ENCODE results near the gene MTPN. TPM values are rescaled to one million over a fixed set of nuclear protein-coding genes. Genes with fewer than 3 reads are reported as not detected.

MTPN gene
- total RNA-seq, 1 donor from 2014 or later = 170 TPM

DNA sequence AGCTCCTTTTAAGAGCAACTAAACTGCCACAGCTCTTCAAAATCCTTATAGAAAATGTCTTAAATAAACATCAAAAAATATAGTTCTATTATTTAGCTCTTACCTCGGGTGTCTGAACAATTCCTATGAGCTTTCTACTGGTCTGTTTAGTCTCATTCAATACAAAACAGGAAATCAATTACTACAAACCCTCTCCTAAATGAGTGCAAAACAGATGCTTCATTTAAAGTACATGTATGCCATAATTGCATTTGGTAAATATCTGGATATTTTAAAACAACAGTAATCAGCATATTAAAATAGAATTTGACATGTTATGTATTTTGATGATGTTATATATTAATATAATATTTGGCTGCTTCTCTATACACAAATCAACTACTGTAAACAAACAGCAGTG is 38.5 kb upstream of the MTPN start:
- Mint-ChIP-seq H3K27me3 (ENCODE audit: insufficient read depth, low read depth) (peaks cover 6% of the 10 kb centered on the region), H3K4me3 (no peak overlapping the region), H3K36me3 (no peaks in the 10 kb centered on the region), H3K27ac (no peak overlapping the region), H3K4me1 (no peaks in the 10 kb centered on the region), H3K9me3 (no peaks in the 10 kb centered on the region)
- Histone ChIP-seq H3K79me2 (ENCODE audit: low read depth) (no peaks in the 10 kb centered on the region), H4K20me1 (ENCODE audit: low read depth) (no peaks in the 10 kb centered on the region), H3K27me3 (no peaks in the 10 kb centered on the region), H3K4me2 (no peak overlapping the region), H3K4me3 (no peak overlapping the region), H3K9ac (no peak overlapping the region), H3F3A (ENCODE audit: low read depth) (no peaks in the 10 kb centered on the region), H3K4me1 (no peaks in the 10 kb centered on the region), H3K9me3 (ENCODE audit: low read depth) (no peaks in the 10 kb centered on the region), H3K36me3 (no peaks in the 10 kb centered on the region), H2AFZ (replicated peaks) (no peak overlapping the region), H3K27ac (no peak overlapping the region)
- no peak for TF ChIP-seq EZH2phosphoT487 (IDR thresholded peaks at IDR 0.05)
- no peak for DNase-seq (ENCODE audit: low spot score)

DNA sequence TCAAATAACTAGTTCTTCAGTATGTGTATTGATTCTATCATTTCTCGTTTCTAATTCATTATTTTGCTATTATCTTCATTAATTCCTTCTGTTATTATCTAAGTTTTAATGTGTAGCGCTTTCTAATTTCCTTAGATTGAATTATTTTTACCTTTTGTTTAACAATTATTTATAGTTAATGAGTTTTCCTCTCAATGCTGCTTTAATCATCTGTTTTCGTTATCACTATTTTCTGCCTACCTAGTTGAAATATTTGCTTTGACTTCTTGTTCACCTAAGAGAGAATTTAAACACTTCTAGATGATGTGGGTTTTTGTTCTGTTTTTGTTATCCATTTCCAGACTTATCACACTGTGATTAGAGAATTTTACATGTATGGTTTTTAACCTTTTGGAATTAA is 37.5 kb upstream of the MTPN start:
- H3K9ac ChIP-seq = no peak overlapping the region
- no peaks in the 10 kb centered on the region for H4K20me1 ChIP-seq (ENCODE audit: low read depth)
- no peak overlapping the region for H3K27ac ChIP-seq
- H2AFZ ChIP-seq (replicated peaks) = no peak overlapping the region
- TF ChIP-seq EZH2phosphoT487 (IDR thresholded peaks at IDR 0.05) (no peak), EZH2 (IDR thresholded peaks at IDR 0.05) (no peak)
- TF ChIP-seq, protein P1, sequence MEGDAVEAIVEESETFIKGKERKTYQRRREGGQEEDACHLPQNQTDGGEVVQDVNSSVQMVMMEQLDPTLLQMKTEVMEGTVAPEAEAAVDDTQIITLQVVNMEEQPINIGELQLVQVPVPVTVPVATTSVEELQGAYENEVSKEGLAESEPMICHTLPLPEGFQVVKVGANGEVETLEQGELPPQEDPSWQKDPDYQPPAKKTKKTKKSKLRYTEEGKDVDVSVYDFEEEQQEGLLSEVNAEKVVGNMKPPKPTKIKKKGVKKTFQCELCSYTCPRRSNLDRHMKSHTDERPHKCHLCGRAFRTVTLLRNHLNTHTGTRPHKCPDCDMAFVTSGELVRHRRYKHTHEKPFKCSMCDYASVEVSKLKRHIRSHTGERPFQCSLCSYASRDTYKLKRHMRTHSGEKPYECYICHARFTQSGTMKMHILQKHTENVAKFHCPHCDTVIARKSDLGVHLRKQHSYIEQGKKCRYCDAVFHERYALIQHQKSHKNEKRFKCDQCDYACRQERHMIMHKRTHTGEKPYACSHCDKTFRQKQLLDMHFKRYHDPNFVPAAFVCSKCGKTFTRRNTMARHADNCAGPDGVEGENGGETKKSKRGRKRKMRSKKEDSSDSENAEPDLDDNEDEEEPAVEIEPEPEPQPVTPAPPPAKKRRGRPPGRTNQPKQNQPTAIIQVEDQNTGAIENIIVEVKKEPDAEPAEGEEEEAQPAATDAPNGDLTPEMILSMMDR (IDR thresholded peaks at IDR 0.05) = no peak
- no peak overlapping the region for H3K4me3 Mint-ChIP-seq
- H3K4me3 ChIP-seq = no peak overlapping the region
- no peak overlapping the region for H3K27ac Mint-ChIP-seq
- H3F3A ChIP-seq (ENCODE audit: low read depth) = no peaks in the 10 kb centered on the region
- no peaks in the 10 kb centered on the region for H3K36me3 Mint-ChIP-seq
- peaks cover 6% of the 10 kb centered on the region for H3K27me3 Mint-ChIP-seq (ENCODE audit: insufficient read depth, low read depth)
- no peak for DNase-seq (ENCODE audit: low spot score)
- H3K4me1 ChIP-seq = no peaks in the 10 kb centered on the region
- no peaks in the 10 kb centered on the region for H3K27me3 ChIP-seq
- no peaks in the 10 kb centered on the region for H3K79me2 ChIP-seq (ENCODE audit: low read depth)
- H3K4me1 Mint-ChIP-seq = no peaks in the 10 kb centered on the region
- H3K4me2 ChIP-seq = no peak overlapping the region
- H3K9me3 Mint-ChIP-seq = no peaks in the 10 kb centered on the region
- H3K9me3 ChIP-seq (ENCODE audit: low read depth) = no peaks in the 10 kb centered on the region
- no peaks in the 10 kb centered on the region for H3K36me3 ChIP-seq

DNA sequence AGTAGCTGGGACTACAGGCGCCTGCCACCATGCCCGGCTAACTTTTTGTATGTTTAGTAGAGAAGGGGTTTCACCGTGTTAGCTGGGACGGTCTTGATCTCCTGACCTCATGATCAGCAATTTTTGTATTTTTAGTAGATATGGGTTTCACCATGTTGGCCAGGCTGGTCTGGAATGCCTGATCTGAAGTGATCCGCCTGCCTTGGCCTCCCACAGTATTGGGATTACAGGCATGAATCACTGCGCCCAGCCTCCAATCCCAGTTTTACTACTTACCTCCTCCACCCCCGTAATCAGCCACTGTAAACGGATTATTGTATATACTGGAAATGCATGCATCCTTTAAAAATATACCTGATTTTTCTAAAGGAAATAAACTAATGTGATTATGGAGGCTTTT is 35.1 kb upstream of the MTPN start:
- peak overlapping the region; percentile 54 for H2AFZ ChIP-seq (replicated peaks)
- H3K9ac ChIP-seq = no peak overlapping the region
- no peaks in the 10 kb centered on the region for H3K36me3 ChIP-seq
- Mint-ChIP-seq H3K4me3 (no peak overlapping the region), H3K27ac (no peak overlapping the region), H3K27me3 (ENCODE audit: insufficient read depth, low read depth) (peaks cover 2% of the 10 kb centered on the region), H3K36me3 (no peaks in the 10 kb centered on the region), H3K4me1 (no peaks in the 10 kb centered on the region), H3K9me3 (no peaks in the 10 kb centered on the region)
- no peaks in the 10 kb centered on the region for H3K9me3 ChIP-seq (ENCODE audit: low read depth)
- no peaks in the 10 kb centered on the region for H3K27me3 ChIP-seq
- no peak overlapping the region for H3K4me2 ChIP-seq
- H3F3A ChIP-seq (ENCODE audit: low read depth) = no peaks in the 10 kb centered on the region
- no peaks in the 10 kb centered on the region for H4K20me1 ChIP-seq (ENCODE audit: low read depth)
- no peaks in the 10 kb centered on the region for H3K4me1 ChIP-seq
- DNase-seq (ENCODE audit: low spot score) = no peak
- H3K27ac ChIP-seq = no peak overlapping the region
- H3K79me2 ChIP-seq (ENCODE audit: low read depth) = no peaks in the 10 kb centered on the region
- H3K4me3 ChIP-seq = no peak overlapping the region
- no peak for TF ChIP-seq EZH2phosphoT487 (IDR thresholded peaks at IDR 0.05)
- no peak for TF ChIP-seq EZH2 (IDR thresholded peaks at IDR 0.05)
- TF ChIP-seq, protein P1 (IDR thresholded peaks at IDR 0.05) = no peak

DNA sequence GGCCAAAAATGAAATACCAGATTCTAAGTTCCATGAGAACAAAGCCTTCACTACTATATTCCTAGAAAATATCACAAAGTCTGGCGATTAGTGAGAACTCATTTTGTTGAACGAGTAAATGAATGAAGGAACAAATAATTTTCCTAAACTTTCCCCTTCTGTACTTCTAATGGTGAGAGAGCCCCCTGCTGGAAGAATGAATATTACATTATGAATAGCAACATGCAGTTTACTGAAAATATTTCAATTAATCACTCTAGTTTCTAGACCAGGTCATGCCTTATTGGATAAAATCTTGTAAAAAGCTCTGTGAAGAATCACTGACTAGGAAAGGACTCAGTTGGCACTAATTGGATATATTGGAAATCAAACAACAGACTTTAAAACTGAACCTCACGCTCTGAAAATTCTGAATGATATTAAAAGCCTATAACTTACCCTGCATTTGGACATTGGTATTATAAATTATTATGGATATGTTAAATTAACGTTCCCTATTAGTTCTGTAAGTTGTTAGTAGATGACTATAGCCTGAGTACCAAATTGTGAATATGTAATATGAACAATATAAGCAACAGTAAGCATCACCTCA is 32.4 kb upstream of the MTPN start:
- no peaks in the 10 kb centered on the region for H3K9me3 Mint-ChIP-seq
- no peaks in the 10 kb centered on the region for H3K36me3 Mint-ChIP-seq
- Histone ChIP-seq H3K9ac (no peak overlapping the region), H3F3A (ENCODE audit: low read depth) (no peaks in the 10 kb centered on the region), H3K36me3 (no peaks in the 10 kb centered on the region), H3K27me3 (no peaks in the 10 kb centered on the region), H2AFZ (replicated peaks) (peak overlapping the region; percentile 13), H3K4me1 (no peaks in the 10 kb centered on the region), H4K20me1 (ENCODE audit: low read depth) (no peaks in the 10 kb centered on the region), H3K9me3 (ENCODE audit: low read depth) (no peaks in the 10 kb centered on the region), H3K4me3 (no peak overlapping the region), H3K4me2 (no peak overlapping the region), H3K79me2 (ENCODE audit: low read depth) (no peaks in the 10 kb centered on the region), H3K27ac (no peak overlapping the region)
- no peaks in the 10 kb centered on the region for H3K4me1 Mint-ChIP-seq
- H3K27me3 Mint-ChIP-seq (ENCODE audit: insufficient read depth, low read depth) = no peaks in the 10 kb centered on the region
- DNase-seq (ENCODE audit: low spot score) = peak; percentile 69
- no peak overlapping the region for H3K4me3 Mint-ChIP-seq
- TF ChIP-seq EZH2phosphoT487 (IDR thresholded peaks at IDR 0.05) = no peak
- TF ChIP-seq, protein P1 (IDR thresholded peaks at IDR 0.05) = peak; percentile 88
- H3K27ac Mint-ChIP-seq = no peak overlapping the region

All from neural progenitor cell (in vitro differentiated cells).